Right ventricle myocardium superior (tissue), 1 donor: ENCODE results near the gene IFNAR1. TPM values are rescaled to one million over a fixed set of nuclear protein-coding genes. Genes with fewer than 3 reads are reported as not detected.
"Not testable (repeated sequence)": the region's sequence is repeated elsewhere in the genome, so short reads cannot be mapped to it uniquely, and the experiment has no call there.

Experiments used
- ATAC-seq: fragments of 200-7000 bp; cut with Tn5 transposase; one replicate; pipeline ENCODE4 v1.9.1; 2020; ENCODE audit warnings: mild to moderate bottlenecking; ENCODE audit not compliant: poor library complexity
- DNase-seq: peaks from one replicate; pipeline ENCODE4 v3.0.0-alpha.2; 2020
- intact Hi-C: fragments of 100-400 bp; cut with DNase I; formaldehyde crosslinking; loops from one replicate; pipeline ENCODE4 v1.11.2; 2022
- total RNA-seq: library from RNA; stranded (reverse); fragmentation: NEBNext Ultra II Directional; extraction: Animal tissue kit (Norgen Biotek cat#: 25700); gene quantifications from one replicate; pipeline ENCODE4 v1.2.1, GENCODE V29; 2021
- donor health status: DM: no; HTN: yes; CAD: no; lungs with severe emphysema.

Gene IFNAR1
- total RNA-seq, 1 donor from 2014 or later = 27.8 TPM

DNA sequence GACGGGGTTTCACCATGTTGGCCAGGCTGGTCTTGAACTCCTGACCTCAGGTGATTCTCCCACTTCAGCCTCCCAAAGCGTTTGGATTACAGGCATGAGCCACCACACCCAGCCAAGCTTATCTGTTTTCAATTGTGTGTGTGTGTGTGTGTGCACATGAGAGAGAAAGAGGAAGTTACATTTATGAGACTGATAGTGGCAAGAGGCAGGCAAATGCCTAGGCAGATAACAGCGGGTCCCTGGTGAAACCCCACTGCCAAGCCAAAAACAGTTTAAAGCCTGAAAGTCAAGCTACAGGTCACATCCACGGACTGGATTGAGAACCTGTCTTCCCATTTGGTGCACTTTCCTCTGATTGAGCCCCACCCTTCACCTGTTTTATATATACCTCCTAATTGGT lies 43.4 kb downstream of the IFNAR1 start:
- ATAC-seq = no peak
- no peak for DNase-seq
- intact Hi-C loops = no loop called here

GRCh38 chr21:33368576-33368975 lies 43.8 kb downstream of the IFNAR1 start:
- DNase-seq (no peak), ATAC-seq (no peak)
- intact Hi-C loops = no loop called here

- intact Hi-C loops = no loop called here
- DNase-seq (no peak), ATAC-seq (no peak)
These were observed 44.8 kb downstream of the IFNAR1 start for GRCh38 chr21:33369586-33369985.

- ATAC-seq = no peak
- no peak for DNase-seq
- intact Hi-C loops = loop anchor here (5.0 kb wide), 1 partner anchor 173 kb away; no protein-coding TSS in a partner anchor
These were observed 45.5 kb downstream of the IFNAR1 start for GRCh38 chr21:33370305-33370704.

GRCh38 chr21:33371366-33371765 lies 46.6 kb downstream of the IFNAR1 start:
- intact Hi-C loops = loop anchor here (5.0 kb wide), 1 partner anchor 174 kb away; no protein-coding TSS in a partner anchor
- no peak for DNase-seq
- no peak for ATAC-seq

DNA sequence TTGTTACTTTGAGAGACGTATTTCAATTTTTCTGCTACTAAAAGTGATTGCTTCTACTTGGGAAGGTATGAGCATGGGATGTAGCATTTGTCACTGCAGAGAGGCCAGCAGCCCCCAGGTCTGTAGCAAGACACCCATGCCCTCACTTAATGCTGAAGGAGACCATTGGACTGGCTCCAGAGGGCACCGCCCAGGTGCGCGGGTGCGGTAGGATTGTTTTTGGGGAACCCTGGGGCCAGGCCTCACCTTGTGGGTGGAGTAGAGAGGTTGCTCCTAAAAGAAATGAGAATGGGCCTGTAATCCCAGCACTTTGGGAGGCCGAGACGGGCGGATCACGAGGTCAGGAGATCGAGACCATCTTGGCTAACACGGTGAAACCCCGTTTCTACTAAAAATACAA lies 47.8 kb downstream of the IFNAR1 start:
- DNase-seq (no peak), ATAC-seq (no peak)
- intact Hi-C loops = loop anchor here (5.0 kb wide), 1 partner anchor 175 kb away; no protein-coding TSS in a partner anchor

- intact Hi-C loops = loop anchor here (5.0 kb wide), 1 partner anchor 176 kb away; no protein-coding TSS in a partner anchor
- DNase-seq (no peak), ATAC-seq (no peak)
These were observed 48.7 kb downstream of the IFNAR1 start for GRCh38 chr21:33373451-33373850.

DNA sequence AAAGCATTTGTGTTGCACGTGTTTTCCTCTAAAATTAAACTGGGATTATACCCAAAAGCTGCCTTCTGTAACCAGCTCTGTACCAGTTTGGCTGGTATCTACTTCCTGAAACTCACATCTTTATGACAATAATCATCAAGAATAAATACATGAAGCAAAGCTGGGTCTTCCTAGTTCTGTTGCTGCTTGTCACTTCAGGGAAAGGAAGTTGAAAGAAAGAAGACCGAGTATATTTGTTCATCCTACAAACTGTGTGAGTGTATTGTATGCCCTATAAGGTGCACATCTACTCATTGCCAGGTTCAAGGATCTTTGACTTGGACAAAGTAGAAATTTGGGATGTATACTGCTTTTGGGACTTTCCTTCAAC lies 49.3 kb downstream of the IFNAR1 start:
- intact Hi-C loops = loop anchor here (5.0 kb wide), 1 partner anchor 177 kb away; no protein-coding TSS in a partner anchor
- no peak for DNase-seq
- peak; percentile 34 for ATAC-seq

DNA sequence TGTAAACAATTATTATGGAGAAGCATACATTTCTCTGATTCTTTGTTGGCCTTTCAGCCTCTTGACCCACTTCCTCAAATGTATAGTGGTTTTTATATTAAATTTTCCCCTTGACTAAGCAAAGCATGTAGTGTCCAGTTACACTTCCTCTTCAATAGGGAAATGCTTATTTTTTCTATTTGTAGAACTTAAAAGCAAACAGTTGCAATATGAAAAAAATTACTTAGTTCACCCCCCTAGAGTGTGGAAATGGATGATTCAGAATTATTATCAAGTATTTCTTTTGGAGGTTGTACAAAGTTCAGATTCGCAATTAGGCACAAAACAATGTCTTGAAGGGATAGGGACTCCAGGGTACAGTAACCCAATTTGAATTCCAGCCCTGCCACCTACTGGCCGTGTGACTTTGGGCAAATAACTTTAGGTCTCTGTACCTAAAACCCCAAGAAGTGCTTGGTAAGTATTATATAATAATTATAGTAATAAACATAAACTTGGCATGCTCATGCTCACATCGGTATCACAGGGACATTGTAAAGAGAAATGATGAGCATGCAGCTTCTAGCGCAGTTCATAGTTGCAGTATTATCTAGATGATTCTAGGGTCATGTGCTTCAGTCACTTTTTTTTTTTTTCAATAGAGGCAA lies 49.8 kb downstream of the IFNAR1 start:
- ATAC-seq = peak; percentile 79
- DNase-seq = peak; percentile 68
- intact Hi-C loops = loop anchor here (5.0 kb wide), 1 partner anchor 177 kb away; no protein-coding TSS in a partner anchor

DNA sequence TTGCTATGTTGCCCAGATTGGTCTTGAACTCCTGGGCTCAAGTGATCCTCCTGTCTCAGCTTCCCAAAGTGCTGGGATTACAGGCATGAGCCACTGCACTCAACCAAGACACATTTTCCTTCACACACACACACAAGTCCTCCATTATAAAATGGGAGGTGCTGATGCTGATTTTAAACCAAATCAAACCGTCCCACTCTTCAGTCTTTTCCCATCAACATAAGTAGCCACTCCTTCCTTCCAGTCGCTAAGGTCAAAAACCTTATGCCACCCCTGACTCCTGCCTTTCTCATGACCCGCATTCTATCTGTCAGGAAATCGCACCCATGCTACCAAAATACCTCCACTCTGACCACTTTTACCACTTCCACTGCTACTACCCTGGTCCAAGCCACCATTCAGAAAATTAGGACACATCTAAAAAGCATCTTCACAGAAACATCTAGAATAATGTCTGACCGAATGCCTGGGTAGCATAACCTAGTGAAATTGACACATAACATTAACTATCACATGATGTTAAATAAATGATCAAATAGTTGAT lies 50.4 kb downstream of the IFNAR1 start:
- ATAC-seq (no peak), DNase-seq (no peak)
- intact Hi-C loops = no loop called here

- ATAC-seq (no peak), DNase-seq (no peak)
- intact Hi-C loops = no loop called here
These were observed 52.6 kb downstream of the IFNAR1 start for GRCh38 chr21:33377221-33377920.

GRCh38 chr21:33378081-33378480 lies 53.3 kb downstream of the IFNAR1 start:
- no peak for DNase-seq

GRCh38 chr21:33379934-33380333 lies 55.2 kb downstream of the IFNAR1 start:
- ATAC-seq = peak; percentile 53
- intact Hi-C loops, DNase-seq: not testable (repeated sequence)

More at GRCh38 chr21:33378081-33378480, 53.3 kb downstream of the IFNAR1 start:
- intact Hi-C loops = no loop called here
- ATAC-seq = no peak

DNA sequence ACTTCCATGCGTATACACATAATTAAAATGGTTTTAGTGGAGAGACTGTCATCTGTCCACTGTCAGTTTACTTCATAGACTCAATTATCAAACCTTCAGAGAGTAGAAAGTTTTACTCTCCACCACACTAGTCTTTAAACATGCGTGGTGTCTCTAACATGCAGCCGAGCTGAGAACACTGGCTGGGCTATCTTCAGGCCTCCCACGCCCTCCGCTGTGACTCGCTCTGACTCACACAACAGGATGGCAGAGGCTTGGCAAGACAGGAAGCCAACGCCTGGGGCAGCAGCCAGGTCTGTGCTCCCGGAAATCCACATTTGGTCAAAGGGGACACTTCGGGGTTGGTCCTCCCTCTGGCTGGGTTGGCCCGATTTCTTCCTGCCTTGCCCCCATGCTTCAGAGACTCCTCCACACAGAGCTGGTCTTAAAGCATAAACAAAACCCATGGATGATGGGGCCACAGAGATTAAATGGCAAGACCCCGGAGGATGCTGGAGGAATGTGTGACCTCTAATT lies 55.8 kb downstream of the IFNAR1 start:
- peak; percentile 93 for DNase-seq
- ATAC-seq = peak; percentile 97
- intact Hi-C loops = no loop called here

DNA sequence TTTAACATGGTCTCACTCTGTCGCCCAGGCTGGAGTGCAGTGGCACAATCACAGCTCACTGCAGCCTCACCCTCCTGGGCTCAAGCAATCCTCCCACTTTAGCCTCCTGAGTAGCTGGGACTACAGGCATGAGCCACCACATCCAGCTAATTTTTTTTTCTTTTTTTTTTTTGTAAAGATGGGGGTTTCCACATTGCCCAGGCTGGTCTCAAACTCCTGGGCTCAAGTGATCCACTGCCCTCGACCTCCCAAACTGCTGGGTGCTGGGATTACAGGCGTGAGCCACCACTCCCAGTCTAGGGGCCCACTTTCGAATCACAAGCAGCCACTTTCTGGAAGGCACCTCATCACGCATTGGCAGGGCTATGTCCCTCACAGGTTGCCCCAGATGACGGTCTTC lies 56.6 kb downstream of the IFNAR1 start:
- intact Hi-C loops, DNase-seq, ATAC-seq: not testable (repeated sequence)

DNA sequence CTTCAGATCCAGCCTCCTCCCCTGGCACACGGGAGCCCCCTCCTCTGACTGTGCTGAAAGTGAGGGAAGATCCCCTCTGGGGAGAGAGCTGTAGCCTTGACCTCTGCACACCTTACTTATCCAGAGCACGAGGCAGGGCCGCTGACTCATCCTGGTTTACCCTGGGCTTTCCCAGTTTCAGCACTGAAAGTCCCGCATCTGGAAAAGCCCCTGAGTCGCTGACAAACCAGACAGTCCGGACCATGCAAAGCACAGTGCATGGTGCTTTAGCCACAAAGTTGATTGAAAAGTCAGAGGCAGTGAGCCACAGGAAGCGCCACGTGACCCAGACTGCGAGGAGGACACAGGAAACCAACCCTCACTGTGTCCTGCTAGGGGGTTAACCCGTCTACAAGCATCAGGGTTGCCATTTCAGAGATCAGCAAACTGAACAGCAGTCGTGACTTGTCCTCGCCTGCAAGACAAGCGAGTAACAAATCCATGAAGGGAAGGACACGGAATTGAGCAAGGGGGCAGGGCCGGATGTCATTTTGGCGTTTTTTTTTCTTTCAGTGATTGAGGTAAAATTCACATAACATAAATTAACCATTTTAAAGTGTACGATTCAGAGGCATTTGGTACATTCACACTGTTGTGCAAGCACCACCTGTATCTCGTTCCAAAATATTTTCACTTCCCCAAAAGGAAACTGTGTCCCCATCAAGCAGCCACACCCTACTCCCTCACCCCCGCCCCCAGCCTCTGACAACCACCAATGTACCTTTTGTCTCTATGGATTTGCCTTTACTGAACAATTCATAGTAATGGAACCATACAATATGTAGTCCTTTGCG lies 58.5 kb downstream of the IFNAR1 start:
- ATAC-seq (peak; percentile 38), DNase-seq (peak; percentile 74)
- intact Hi-C loops = no loop called here

DNA sequence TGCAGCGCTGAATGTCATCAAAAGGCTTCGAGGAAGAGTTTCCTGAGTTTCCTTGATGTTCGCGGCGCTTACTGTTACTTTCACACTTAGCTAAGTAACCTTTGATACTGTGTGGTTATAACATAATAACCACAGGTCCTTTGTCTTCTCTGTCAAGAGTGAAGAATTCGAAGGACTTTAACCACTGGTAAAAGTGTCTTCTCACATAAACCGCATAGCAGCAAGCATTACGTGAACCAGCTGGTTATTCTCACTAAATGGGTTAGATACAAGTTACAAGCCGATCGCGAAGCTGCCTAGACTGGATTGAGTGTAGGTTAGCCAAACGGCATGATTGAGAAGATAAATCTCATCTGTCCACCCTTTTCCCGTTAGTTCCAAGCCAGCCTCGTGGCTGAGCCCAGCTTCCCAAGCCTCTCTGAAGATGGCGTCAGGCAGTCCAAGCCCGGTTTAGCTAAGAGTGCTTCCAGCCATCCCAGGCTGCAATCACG lies 60.1 kb downstream of the IFNAR1 start:
- intact Hi-C loops = no loop called here
- no peak for DNase-seq
- ATAC-seq = no peak

DNA sequence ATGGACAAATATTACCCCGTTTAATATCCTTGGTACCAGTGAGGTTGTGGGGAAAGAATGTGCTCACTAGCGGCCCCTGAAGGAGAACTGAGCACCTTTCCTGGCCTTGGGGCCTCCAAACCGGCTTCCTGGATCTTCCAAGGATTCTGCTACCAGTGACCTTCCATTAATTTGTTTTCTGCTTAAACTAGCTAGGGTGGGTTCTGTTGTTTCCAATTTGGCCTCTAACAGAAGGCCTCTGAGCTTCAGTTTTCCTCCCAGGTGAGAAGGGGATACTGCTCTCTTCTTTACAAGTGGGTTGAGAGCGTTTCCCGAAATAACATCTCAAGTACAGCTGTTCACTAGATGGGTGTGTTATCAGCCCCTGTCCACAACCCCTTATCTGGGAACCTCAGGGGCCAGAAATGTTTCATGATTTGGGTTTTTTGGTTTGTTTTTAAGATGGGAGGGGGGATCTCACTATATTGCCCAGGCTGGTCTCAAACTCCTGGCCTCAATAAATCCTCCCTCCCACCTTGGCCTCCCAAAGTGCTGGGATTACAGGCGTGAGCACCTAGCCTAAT lies 61.5 kb downstream of the IFNAR1 start:
- ATAC-seq (no peak), DNase-seq (no peak)
- intact Hi-C loops = no loop called here
